Activated T-cell treated with anti-CD3 and anti-CD28 coated beads for 48 hours (primary cell): Measurements from ENCODE around the gene PUM2.

Source experiments
- DNase-seq: peaks from one replicate; pipeline ENCODE4 v3.0.0-alpha.2; 2020; ENCODE audit warnings: low read depth

Gene PUM2

DNA sequence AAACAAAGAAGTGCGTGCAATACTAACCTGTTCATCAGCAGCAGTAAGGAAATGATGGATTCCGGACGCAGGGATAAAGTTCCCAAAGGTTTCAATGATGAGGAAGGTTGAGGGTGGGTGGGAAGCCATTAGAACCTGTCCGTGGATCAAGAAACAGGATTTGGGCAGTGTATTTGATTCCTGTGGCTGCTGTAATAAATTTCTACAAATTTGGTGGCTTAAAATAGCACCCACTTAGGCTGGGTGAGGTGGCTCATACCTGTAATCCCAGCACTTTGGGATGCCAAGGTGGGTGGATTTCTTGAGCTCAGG lies 120.6 kb downstream of the PUM2 start:
- no peak for DNase-seq

DNA sequence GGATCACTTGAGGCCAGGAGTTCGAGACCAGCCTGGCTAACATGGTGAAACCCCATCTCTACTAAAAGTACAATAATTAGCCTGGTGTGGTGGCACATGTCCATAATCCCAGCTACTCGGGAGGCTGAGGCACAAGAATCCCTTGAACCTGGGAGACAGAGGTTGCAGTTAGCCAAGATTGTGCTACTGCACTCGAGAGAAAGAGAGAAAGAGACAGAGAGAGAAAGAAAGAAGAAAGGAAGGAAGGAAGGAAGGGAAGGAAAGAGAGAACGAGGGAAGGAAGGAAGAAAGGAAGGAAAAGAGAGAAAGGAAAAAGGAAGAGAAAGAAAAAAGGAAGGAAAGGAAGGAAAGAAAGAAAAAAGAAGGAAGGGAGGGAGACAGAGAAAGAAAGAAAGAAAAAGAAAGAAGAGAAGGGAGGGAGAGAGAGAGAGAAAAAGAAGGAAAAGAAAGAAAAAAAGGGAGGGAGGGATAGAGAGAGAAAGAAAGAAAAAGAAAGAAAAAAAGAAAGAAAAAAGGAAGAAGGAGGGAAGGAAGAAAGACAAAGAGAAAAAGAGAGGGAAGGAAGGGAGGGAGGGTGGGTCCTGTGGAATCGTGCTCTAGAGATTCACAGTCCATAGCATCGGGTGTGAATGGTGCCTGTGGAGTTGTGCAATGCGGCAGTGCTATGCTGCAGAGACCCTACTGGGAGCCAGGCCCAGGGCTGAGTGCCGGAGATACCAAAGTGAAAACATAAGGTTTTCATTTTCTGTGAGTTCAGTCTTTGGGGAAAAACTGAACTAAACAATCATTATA lies 121.1 kb downstream of the PUM2 start:
- no peak for DNase-seq

DNA sequence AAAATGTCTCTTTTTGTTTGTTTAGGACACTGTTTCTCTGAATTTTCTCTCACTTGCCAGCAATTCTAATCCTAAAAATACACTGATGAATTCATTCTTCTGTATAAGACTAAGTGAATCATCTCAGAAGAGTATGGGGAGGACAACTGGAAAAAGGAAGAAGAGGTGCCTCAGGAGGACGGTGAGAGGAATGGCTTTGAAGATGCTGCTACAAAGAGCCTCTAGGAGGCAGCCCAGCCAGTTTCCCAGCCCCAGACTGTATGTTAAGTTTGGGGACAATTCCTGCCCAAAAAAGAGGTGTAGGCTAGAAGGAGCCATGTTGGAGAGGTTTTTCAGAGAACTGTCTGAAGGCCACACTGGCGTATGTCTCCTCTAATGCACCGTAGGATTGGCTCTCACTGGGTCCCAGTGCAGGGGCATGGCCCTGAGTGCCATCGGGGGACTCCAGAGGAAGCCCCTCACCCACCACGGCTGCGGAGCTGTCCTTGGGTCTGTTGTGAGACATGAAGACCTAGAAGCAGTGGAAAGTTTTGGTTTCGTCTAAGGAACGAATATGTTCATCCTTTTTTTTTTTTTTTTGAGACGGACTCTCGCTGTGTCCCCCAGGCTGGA lies 122.6 kb downstream of the PUM2 start:
- no peak for DNase-seq

DNA sequence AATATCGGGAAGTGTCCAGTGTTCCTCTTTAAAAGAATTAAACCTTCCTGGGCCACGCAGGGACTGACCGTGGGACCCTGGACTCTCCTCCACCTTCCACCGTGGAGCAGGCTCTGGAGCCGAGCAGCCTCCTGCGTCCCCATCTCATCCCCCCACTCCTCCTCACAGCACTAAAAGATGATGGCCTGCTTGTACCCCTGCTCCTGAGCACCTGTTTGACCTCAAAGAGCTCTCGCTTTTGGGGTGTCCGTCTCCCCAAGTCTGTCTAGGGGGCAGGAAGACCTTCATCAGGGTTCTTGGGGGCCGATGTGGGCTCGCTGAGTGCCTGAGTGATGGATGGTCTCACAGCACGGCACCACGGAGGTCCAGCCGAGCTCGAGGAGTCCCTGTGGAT lies 124.5 kb downstream of the PUM2 start:
- DNase-seq: no peak

DNA sequence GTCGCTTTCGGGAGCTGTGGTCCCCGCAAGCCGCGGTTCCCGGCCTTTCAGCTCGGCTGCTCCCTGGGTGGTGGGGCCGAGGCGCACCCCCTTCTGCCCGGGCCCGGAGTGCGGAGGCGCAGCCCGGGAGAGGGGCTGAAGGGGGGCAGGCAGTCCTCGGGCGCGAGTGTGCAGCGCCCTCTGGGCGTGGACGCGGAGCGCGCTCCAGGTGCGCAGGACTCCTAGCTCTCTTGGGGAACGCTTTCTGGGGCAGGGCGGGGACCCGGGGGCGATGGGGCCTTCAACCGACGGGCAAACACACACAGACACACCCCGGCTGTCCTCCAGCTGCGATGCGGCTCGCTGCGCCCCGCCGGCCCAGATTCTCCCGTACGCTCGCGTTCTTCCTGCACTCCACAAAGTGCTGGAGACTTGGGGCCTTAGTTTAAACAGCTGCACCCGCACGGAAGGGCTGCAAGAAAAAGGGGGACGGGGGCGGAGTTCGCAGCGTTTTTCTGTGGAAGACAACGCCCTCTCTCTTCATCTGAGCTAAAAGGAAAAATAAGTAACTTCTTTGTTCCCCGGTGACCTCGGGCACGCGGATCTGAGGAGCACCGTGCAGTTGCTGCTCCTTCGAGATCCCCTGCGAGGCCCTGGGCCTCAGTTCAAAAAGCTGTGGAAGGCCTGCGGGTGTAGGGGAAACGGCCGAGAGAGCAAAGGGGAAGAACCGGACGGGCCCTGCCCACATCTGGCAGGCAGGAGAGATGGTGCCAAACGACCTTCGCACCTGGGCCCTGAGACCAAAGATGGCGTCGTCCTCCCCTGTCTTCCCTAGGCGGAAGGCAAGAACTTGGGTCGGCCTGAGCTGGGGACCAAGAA lies 125.1 kb downstream of the PUM2 start:
- peak; percentile 46 for DNase-seq

DNA sequence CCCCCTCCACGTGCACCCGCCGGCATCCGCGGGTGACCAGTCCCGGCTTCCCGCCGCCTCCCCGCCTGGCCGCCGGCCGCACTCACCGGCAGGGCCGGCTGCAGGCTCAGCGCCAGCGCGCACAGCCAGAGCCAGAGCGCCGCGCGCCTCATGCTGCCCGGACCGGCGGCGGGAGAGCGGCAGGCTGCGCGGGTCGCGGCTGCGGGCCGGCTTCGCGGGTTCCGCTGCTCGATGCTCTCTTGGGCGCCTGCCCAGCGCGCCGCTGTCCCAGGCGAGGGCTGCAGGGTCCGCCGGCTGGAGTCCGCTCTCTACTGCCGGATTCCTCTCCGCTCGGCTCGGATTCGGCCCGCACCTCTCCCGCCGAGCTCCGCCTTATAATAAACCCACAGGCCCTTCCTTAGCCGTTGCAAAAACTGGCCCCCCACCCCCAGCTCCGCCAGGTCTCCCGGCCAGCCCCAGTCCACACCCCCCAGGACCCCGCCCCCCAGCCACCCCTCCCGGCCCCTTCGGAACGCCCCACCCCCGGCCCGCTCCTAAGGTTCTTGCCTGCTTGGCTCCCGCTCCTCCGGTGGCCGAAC lies 125.8 kb downstream of the PUM2 start, which contains the start of gene SDC1:
SDC1 (minus strand) TSS at position 415 of the 578 bp plus-strand sequence; CDS start at position 152, 263 bp downstream.
- no peak for DNase-seq

DNA sequence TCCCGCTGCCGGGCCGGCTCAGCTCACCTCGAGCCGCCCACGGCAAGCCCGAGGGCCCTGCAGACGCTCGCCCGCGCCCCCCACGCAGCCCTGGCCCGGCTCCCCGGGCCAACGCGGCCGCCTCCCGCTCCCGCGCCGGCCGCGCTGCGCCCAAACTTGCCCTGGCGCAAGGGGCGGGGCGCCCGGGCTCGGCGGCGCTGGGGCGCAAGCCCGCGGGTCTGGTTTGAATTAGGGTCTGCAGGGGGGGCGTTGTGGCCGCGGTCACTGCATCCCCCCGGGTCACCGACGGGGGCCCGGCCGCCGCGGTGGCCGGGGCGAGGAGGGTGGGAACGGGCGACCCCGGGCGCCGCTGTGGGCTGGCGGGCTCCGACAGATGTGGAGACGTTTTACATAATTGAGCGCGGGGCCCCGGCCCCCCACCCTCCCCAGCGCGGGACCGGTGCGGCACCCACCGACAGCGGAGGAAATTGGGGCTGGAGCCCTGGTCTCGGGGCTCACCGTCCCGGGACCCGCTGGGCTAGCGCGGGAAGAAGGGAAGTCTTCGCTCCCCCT lies 126.4 kb downstream of the PUM2 start:
- no peak for DNase-seq

DNA sequence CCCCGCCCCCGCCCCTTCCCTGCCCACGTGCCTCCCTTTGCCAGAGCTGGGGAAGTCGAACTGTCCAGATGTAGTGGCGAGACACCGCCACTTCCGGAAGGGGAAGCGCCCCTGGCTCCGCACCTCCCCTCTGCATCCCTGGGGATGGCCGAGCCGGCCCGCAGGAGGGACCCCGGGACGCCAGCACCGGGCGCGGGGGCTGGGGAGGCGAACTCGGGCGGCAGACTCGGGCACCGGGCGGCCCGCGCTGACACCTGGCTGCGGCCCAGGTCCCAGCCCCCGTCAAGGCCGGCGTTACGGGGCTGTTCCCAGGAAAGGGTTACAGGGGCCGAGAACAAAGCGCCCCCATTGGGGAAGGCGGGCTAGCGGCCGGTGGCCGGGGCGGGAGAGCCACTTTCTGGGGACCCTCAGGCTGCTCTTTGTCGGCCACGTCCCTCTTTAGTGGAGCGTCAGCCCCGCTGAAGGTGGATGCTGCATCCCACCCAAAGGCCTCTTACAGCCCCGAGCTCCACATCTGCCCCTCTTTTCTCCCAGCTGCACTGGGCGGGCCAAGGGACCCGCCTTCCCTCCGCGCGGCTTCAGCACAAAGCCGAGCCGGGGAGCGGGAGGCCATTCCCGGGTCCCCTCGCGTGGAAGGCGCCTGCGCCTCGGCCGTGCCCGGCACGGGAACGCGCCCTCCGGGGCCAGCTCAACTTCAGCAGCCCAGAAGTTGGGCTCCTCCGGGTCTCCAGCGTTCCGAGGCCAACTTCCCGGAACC lies 127.1 kb downstream of the PUM2 start:
- DNase-seq: no peak

DNA sequence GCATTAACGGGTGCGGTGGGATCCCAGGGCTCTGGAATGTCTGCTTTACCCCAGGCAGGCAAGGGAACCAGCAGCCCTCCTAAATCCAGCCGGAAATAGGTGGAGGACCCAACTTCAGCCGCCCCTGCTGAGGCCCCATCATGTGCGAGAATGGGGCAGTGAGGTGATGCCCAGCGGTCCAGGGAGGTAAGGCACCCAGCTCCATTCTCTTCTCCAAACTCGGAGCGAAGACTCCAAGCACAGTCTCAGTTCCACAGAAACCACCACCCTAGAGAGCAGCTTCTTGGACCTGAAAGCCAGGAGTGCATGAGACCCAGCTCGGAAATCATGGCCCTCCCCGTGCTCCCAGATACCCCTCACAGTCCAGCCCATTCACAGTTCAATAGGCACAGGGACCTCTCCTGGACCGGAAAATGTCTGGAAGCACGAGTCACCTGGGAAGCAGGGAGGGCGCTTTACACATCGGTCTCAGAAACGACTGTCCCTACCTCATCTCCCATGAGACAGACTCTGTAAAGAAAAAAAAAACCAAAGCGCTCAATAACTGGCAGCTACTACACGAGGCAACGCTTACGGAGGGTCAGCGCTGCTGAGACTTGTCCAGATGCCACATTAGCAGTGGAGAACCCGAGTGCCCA lies 127.8 kb downstream of the PUM2 start:
- no peak for DNase-seq

DNA sequence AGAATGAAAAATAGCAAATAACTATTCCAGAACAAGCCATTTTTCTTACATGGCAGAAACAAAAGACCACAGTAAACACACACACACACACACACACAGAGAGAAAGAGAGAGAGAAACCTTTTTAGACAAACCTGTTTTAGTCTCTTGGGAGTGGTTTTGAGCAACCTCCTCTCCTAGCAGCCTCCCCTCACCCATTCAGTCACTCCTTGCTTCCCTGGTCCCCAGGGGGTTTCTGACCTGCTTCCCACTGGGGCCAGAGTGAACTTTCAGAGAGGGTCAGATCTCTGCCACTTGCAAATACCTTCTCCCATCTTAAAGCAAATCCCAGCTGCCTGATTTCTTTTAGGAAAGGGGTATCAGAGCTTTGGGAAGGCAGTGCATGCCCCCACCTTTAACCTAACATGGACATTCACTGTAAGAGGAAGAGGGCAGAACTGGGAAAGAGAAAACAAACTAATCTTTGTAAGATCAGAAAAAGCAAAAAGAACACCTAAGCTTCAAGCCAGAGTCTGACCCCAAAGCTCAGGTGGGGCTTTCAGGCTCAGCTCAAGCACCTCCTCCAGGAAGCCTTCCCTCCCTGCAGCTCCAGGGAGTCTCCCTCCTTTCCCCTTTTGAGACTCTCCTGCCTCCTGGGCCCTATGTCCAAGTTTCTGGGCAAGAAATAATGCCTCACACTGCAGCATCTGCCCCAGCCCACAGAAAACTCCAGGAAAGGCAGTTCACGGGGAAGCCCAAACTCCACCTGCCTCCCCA lies 128.5 kb downstream of the PUM2 start:
- no peak for DNase-seq

DNA sequence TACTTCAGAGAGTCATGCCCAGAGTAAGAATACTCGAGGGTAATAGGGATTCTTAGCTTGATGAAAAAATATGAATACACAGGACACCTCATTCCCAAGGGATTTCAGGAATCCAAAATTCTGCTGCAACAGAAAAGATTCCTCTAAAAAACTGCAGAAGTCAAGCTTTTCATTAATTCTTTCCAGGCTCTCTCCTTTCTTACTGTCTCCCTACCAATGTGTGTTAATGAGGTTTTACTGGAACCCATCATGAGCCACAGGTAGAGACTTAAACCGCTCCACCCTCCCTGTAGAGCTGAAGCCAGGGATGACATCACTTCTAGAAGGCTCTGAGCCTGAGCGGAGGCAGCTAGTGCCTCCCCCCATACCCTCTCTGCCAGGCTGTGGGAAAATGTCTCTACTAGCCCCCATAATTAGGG lies 129.1 kb downstream of the PUM2 start:
- DNase-seq: no peak

DNA sequence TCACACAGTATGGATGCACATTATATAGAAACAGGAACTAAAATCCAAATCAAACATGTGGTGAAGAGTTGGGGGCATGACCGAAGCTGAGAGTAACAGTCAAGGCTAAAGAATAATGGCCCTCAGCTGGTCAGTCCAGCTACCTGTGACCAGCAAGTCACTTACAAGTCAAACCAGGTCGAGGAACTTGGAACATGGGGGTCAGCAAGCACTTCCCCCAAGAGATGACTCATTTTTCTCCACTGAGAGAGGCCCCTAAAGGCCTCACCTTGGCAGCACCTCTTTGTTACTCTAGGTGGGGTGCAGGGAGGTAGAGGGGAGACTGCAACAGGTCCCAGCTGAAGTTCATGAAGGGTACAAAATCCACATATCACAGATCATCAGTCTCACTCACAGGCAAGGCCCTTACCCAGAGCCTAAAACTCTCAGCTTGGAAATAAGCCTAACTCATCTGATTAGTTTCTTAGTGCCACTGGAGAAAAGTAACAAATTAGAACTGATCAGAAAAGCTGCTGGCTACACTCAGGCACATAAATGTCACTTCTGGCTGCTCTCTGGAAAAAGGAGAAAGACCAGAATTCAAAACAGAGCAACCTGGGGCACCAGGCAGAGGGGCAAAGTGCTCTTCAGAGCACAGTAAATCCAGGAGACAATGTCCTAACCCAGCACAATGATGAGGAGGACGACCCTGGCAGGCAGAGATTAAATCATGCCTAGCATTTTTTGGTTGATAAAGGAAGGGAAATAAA lies 129.7 kb downstream of the PUM2 start:
- no peak for DNase-seq

DNA sequence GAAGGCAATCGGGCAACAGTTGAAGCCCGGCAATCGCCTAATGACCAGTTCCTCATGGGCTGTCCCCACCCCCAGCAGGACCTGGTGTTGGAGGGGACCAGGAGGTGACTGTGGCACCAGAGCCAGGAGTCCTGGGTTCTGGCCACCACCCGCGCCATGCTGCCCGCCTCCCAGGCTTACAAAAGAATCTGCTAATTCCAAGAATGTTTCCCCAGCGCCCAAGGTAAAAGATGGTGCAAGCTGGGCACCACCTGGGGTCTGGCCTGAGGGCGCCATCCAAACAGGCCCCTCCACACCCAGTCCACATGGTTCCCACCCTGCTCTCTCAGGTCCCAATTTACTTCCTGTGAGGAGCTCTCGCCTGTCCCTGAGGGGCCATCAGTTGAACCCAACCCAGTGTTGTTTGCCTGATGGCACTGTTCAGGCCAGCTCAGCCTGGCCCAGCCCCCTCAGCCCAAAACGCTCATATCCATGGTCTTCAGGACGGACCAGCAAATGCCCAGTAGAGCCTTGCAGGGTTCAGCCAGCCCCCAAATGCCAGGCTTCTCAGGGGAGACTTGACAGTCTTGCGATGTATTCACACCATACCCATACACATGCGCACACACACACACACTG lies 130.8 kb downstream of the PUM2 start:
- no peak for DNase-seq

DNA sequence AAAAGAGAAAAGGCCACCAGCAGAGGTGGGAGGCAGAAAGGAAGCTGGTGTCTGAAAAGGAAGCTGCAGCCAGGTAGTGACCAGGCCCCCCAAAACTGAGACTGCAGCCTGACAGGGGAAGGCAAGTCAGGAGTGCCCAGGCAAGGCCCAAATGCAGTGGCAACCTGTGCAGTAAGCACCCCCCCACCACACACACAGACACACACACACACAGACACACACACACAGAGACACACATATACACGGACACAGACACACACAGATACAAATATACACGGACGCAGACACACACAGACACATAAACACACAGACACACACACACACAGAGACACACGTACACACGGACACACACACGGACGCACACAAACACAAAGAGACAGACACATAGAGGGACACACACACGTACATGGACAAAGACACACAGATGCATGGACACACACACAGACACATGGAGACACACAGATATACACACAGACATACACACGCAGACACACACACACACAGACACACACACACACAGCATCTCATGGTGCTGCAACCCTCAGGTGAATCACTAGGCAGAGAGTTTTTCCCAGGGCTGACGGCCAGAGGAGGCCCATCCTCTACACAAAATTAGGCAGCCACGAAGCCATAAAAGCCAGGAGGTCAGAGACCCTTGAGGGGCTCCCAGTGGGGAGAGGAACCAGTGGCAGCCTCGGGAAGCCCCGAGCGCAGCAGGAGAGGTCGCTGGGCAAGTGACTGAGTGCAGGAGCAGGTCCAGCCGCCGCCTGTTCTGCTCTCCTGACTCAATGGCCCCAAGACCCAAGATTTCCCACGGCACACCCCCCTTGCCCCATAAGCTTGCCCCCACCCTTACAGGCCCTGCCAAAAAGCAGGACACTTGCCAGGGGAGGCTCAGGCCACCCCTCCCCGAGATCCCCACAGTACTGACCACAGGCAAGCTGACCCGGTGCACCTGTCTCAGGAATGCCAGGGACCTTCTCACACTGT lies 132.0 kb downstream of the PUM2 start:
- DNase-seq: no peak

DNA sequence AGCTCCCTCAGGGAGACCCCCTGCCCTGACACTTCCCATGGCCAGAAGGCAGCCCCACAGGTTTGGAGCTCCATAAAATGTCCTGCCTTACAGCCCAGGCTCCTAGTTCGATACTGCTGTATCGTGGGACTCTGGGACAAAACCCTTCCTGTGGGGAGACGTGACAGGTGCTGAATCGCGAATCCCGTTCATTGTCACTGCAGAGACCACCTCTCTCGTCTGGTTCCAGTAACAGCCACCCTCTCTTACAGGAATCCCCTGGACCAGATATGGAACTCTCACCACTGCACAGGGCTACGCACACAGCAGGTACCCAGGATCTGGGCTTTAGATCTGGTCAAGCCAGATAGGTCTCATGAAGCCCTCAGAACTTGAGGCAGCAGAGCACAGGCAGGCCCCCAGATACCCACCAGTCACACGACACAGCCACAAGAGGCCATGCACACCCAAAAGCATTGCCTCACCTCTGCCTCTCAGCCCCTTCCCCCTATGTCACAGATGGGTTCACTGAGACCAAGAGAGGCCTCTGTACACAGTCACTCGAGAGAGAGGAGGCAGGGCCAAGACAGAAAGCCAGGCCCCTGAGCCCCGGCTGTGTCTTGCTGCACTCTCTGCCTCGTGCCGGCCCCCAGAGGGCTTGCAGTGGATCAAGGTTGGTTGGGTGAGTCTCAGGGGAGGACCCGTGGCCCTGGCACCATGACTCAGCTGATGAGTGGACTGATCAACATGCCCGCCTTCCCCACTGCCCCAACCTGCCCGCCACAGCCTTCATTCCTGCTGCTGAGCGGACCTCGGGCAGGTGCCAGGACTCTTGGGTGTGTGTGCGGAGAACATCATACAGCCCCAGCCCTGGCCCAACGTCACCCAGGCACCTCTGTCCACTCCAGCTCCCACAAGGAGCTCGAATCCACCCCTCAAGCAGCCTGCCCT lies 133.3 kb downstream of the PUM2 start:
- no peak for DNase-seq

DNA sequence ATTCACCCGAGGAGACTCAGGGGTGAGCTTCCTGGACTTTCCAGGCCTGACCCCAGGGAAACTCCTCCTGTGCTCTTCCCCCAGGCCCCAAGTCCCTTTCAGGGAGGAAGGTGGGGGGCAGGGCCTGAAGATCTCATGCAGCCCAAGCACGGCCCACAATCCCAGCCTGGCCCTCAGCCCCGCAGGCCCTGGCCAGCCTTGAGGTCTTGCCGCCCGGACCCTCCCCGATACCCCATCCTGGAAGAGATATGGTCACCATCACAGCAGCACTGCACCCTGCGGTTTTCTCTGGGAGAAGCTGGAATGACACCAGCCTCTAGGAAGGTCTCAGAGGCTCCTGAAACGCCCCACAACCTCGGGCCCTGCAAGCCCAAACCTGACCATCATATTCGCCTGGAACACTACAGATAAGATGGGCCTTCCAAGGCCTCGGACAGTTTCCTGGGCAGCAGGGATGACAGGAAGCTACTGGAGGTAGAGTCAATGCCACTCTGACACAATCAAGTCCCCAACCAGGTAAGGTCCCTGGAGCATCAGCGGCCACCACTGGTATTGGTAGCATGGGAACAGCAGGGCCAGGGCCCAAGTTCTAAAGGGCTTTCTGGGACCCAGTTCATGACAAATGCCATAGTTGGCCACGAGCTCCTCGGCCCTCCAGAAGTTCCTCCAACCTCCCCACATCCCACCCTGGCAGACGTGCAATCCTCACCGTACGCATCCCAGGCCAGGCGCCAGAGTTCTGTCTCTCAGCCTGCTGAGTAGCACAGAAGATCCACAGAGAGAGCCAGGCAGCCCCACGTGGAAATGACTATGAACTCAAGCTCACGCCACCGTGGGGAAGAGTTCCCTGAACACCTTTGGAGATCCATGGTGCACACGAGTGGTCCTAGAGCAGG lies 134.3 kb downstream of the PUM2 start:
- DNase-seq: no peak
